ENCODE data around the gene FEM1A.

Gene FEM1A

GRCh38 chr19:4849019-4849418 is 57.5 kb downstream of the FEM1A start:
- DNase-seq (ENCODE audit: low read depth), result no peak

Measured in stimulated activated CD8-positive, alpha-beta memory T cell treated with anti-CD3 and anti-CD28 coated beads, Interleukin-15, amount 100 ng/mL, for 1 hour (primary cell).